Measurements from ENCODE around the gene BANK1.
A peak's percentile ranks its signal among the peaks of the same experiment; 100 is the strongest.

The BANK1 gene, protein sequence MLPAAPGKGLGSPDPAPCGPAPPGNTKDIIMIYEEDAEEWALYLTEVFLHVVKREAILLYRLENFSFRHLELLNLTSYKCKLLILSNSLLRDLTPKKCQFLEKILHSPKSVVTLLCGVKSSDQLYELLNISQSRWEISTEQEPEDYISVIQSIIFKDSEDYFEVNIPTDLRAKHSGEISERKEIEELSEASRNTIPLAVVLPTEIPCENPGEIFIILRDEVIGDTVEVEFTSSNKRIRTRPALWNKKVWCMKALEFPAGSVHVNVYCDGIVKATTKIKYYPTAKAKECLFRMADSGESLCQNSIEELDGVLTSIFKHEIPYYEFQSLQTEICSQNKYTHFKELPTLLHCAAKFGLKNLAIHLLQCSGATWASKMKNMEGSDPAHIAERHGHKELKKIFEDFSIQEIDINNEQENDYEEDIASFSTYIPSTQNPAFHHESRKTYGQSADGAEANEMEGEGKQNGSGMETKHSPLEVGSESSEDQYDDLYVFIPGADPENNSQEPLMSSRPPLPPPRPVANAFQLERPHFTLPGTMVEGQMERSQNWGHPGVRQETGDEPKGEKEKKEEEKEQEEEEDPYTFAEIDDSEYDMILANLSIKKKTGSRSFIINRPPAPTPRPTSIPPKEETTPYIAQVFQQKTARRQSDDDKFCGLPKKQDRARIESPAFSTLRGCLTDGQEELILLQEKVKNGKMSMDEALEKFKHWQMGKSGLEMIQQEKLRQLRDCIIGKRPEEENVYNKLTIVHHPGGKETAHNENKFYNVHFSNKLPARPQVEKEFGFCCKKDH

GRCh38 chr4:101790521-101791181 lies at the start of gene BANK1:
TSS of gene BANK1 (plus strand) at chr4:101790730. CDS start at chr4:101790881, 151 bp downstream.
- DNase-seq = peak; percentile 28

DNA sequence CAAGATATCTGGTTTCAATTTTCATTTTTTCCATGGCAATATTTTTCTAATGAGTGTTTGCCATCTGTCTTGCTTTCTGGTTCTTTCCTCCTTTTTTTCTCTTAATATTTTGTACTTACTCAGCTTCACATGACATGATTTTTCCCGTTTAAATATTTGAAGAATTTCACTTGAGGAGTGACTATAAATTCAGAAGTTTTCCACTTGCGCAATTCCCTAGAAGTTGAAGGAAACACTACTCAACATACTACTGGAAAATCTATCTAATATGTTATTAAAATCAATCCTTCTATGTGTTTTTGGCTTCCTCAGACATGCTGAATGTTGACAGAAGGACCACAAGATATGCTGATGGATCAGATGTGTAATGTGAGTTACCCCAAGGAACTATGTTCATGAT lies 36.8 kb upstream of the BANK1 start:
- DNase-seq = no peak

DNA sequence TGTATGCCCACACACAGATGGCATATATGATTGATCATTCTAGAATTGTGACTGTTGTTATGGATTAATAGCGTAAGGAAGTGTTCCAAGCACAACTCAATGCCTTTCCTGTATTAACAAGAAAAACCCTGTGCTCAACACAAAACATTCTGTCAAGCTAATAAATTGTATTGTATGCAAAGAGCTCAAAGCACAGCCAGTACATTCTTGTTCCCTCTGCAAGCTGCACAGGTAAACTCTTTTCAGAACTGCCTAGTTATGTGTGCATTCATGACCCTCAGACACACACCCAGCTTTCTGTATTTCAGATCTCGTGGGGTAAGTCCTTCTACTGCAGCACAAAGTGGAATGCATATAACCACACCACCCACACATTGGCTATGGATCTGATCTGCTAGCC lies 34.3 kb upstream of the BANK1 start:
- no peak for DNase-seq

DNA sequence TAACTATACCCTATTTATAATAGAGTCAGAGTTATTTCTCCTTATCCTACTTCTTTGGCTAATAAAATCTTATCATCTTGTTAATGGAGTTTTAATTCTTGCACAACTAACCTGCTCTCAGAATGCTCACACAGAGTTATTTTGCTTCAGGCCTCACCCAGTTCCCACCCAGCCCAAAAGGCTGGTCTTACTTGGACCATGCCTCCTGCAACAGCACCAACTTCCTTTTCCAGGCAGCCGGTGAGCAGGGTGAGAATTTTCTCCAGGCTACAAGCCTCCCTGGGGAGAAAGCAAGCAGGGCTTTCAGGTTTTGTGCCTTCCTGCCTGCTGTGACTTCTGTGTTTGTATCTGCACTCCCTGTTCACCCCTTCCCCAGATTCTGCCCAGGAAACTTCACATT lies 29.1 kb upstream of the BANK1 start:
- no peak for DNase-seq

DNA sequence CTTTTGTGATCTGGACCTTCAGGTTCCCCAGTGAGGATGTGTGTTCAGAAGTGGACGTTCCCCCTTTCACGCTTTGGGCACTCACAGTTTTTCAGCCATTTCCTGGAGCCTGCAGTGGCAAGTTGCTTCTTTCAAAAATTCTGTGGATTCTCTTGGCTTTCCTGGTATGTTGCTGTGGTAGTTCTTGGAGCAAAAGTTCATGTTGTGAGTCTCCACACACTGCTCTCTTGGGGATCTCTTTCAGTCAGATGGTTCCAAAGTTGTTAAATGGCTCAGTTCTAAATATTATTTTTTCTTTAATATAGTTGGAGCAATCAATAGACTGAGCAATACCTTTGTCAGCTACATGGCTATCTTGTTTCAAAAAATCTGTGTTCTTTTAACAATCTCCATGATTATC lies 28.5 kb upstream of the BANK1 start:
- DNase-seq = no peak

- DNase-seq = no peak
Measured at GRCh38 chr4:101762534-101762933, 28.0 kb upstream of the BANK1 start.

DNA sequence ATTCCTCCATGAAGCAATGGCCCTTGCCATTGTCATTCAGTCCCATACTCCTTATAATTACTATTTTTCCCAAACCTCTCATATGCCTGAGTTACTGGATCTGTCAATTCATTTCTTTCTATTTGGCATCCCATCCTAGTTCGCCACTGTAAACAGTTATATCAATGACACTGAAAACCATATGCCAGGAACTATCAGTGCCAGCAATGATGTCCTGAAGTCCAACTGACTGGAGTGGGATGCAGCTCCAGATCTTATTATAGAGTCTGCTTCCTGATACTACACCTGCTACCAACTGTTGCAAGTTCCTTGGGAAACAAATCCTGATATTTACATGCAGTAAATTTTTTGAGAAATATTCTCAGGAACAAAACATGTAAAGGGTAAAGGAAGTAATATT lies 27.0 kb upstream of the BANK1 start:
- no peak for DNase-seq

- no peak for DNase-seq
Measured at GRCh38 chr4:101774807-101775206, 15.7 kb upstream of the BANK1 start.

GRCh38 chr4:101777431-101777830 lies 13.1 kb upstream of the BANK1 start:
- DNase-seq = no peak

- no peak for DNase-seq
Measured at GRCh38 chr4:101780284-101780683, 10.2 kb upstream of the BANK1 start.

- no peak for DNase-seq
Measured at GRCh38 chr4:101782546-101782945, 8.0 kb upstream of the BANK1 start.

DNA sequence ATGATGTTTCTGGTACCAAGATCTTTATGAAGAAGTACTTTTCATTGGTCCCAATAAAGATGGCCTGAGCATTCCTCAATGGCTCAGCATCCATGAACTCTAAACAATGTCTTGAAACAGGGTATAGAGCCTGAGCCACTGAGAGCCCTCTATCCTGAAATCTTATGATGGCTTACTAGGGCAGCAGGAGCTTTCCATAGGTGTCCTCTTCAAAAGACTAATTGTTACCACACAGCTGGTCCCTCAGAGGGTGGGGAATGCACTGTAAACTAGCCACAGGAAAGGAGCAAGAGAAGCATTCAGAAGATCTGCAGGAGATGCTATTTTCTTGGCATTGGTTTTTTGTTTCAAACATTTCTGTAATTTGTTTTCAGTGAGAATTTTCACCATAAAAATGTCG lies 5.6 kb upstream of the BANK1 start:
- no peak for DNase-seq

GRCh38 chr4:101785486-101785885 lies 5.0 kb upstream of the BANK1 start:
- no peak for DNase-seq

DNA sequence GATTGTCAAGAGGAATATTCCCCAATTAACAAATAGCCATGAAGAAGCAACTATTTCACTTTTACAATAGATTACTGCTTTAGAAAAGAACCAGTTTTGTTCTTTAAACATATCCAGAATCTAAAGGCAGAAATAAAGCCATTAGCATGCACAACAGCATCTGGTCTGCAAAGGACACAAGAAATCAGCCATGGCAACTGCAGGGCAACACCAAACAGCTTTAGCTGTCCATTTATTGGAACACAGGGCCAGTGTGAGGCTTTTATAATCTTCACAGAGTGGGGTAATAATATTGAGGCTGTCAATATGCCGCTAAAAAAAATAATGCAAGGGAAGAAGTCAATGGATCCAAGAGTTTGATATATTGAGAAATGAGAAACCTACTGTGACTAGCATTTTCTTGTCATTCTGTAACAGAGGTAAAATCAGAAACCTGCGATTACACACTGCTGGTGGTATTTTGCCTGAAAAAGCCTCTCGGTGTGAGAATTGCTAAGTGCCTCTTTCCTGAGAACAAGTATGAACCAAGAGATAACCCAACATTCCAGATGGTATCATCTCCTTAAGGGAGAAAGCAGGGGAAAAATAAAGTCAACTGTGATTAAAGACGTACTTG lies 2.7 kb upstream of the BANK1 start:
- no peak for DNase-seq

- no peak for DNase-seq
Measured at GRCh38 chr4:101791182-101791558, 640 bp downstream of the BANK1 start.

GRCh38 chr4:101792056-101792590 lies 1.6 kb downstream of the BANK1 start:
- DNase-seq = no peak

DNA sequence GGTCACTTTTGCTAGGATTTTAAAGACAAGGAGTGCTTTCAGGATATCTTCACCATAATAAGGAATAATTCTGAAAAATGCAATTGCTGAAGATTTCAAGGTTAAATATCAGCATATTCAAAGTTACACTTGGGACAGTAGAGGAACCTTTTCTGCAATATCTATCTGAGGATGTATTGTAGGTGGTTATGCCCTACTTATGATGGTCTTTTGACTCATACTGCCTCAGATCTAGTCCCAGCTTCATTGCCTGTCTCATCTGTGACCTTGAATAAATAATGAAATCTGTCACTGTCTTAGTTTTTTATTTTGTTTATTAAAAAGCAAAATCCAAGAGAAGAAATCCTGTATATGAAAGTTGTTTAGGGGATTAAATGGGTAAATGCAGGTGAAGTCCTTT lies 2.9 kb downstream of the BANK1 start:
- no peak for DNase-seq

DNA sequence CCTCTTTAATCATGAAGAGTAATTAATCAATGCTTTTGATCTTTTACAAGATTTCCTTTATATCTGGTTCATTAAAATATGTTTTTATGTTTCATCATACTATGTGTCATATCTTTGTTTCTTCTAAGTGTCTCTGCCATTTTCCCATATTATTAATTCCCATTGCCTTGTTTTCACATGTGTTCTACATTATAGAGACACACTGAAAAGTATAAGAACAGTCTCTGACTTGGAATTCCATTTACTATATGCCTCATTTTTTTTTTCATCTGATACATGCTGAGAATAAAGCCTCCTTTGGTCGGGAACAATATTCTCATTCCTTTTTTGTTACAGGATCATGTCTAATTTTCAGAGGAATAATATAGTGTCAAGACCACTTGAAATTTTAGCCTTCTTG lies 4.3 kb downstream of the BANK1 start:
- DNase-seq = no peak

- DNase-seq = no peak
Measured at GRCh38 chr4:101795704-101796103, 5.2 kb downstream of the BANK1 start.

GRCh38 chr4:101801958-101802357 lies 11.4 kb downstream of the BANK1 start:
- no peak for DNase-seq

GRCh38 chr4:101806914-101807313 lies 16.4 kb downstream of the BANK1 start:
- no peak for DNase-seq

GRCh38 chr4:101807351-101807750 lies 16.8 kb downstream of the BANK1 start:
- DNase-seq = no peak

DNA sequence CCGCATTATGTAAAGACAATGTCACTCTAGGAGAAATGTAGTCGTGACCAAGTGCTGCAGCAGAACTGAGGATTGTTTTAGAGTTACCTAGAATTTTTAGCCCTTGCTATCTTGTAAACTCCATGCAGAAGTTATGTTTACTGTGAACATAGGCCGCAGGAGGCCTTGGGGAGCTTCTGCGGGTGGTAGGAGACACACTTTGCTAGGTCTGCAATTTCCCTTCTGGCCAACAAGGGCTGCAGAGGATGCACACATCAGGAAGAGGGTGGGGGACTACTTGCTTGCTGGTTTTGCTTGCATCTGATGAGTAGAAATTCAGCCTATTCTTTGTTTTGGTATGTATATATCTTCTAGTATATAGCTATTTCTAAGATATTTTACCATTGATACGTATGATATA lies 23.1 kb downstream of the BANK1 start:
- no peak for DNase-seq
